K562 (cell line): ENCODE measurements around the gene NUP155. TPM values are rescaled to one million over a fixed set of nuclear protein-coding genes. Genes with fewer than 3 reads are reported as not detected.

Experiments
- COPS2 ChIP-seq: fragments of 450-650 bp; conservative IDR thresholded peaks from 2 replicates; pipeline ENCODE4 v1.6.1; 2016; ENCODE audit warnings: mild to moderate bottlenecking, moderate library complexity
- ERF ChIP-seq: fragments of 450-650 bp; formaldehyde crosslinking; IDR thresholded peaks from 2 replicates; pipeline ENCODE4 v1.4.0; 2020; ENCODE audit warnings: mild to moderate bottlenecking, mixed read lengths
- HDAC8 ChIP-seq: fragments of 450-650 bp; IDR thresholded peaks from 2 replicates; pipeline ENCODE4 v1.6.1; 2016; ENCODE audit warnings: mild to moderate bottlenecking, missing genetic modification characterization, moderate library complexity, missing compliant biosample characterization
- HNRNPUL1 ChIP-seq: fragments of 200-400 bp; formaldehyde crosslinking; IDR thresholded peaks from 2 replicates; pipeline ENCODE4 v1.6.1; 2017; ENCODE audit warnings: low read length
- MCM3 ChIP-seq: fragments of 450-650 bp; IDR thresholded peaks from 2 replicates; pipeline ENCODE4 v1.6.1; 2016
- MXI1 ChIP-seq: IDR thresholded peaks from 2 replicates; pipeline ENCODE4 v1.6.1; 2011; ENCODE audit warnings: low read depth, mild to moderate bottlenecking, improper control_type of control experiment, low read length
- TBP ChIP-seq: optimal IDR thresholded peaks from 2 replicates; pipeline ENCODE3; 2011; ENCODE audit warnings: low read depth, low read length, improper control_type of control experiment
- ZBTB49 ChIP-seq: sonication (generic); formaldehyde crosslinking; IDR thresholded peaks from 2 replicates; pipeline ENCODE4 v1.8.0; 2022; ENCODE audit warnings: missing genetic modification reagents, mild to moderate bottlenecking, borderline replicate concordance
- polyA plus RNA-seq, 8 experiments: library from polyadenylated mRNA; depleted of rRNA in 4 of 8; stranded (reverse) in 5 of 8; unstranded in 3 of 8; fragments of >200 nt; fragmentation: Nextera tagmentation in 2 of 8; fragmentation: Illumina TruSeq in 1 of 8; extraction: Ambion mirVana in 2 of 8; extraction: Trizol in 1 of 8; gene quantifications; 2 replicates each; pipeline versions ENCODE4 v1.2.1 to v1.2.3, GENCODE V29; 2011 to 2014; ENCODE audit warnings: inconsistent platforms in 1 of 8, missing spikeins in 1 of 8
- total RNA-seq, 7 experiments: library from RNA; depleted of rRNA in 6 of 7; stranded (reverse); fragments of >200 nt in 6 of 7; fragmentation: Illumina TruSeq in 2 of 7; extraction: Trizol in 2 of 7; gene quantifications; 2 replicates each; pipeline versions ENCODE4 v1.2.1 to v1.2.3, GENCODE V29; 2011 to 2021; ENCODE audit warnings: low replicate concordance in 1 of 7
- TF ChIP-seq, protein P1 (sequence below): fragments of 450-650 bp; IDR thresholded peaks from 2 replicates; pipeline ENCODE4 v1.6.1; 2017; ENCODE audit warnings: mild to moderate bottlenecking, moderate library complexity
- TF ChIP-seq, protein P2 (sequence below), 2 experiments: fragments of 450-650 bp in 1 of 2; IDR thresholded peaks; 2 replicates each; pipeline ENCODE4 v1.6.1; 2011 to 2017; ENCODE audit warnings: low read depth in 2 of 2, antibody characterized with exemption in 1 of 2, borderline replicate concordance in 1 of 2, low read length in 1 of 2, mild to moderate bottlenecking in 1 of 2, mixed read lengths in 1 of 2; ENCODE audit not compliant: control insufficient read depth in 1 of 2

Gene NUP155
- total and polyA plus RNA-seq, 9 of the 15 experiments (the other 6 are each of a cell fraction or from before 2014, with no cell fraction given): 39.3 to 130 (median 77.0) TPM

GRCh38 chr5:37370864-37371726 is at the start of gene NUP155 (continued):
- TF ChIP-seq COPS2: no peak
- no peak; the same call in 1 of the 2 replicates for TF ChIP-seq MCM3
- 0 out of 2 replicates have a peak, but pooled peaks have one; percentile 24 for TF ChIP-seq ERF (CRISPR knock-in tag)
- TF ChIP-seq, protein P1, sequence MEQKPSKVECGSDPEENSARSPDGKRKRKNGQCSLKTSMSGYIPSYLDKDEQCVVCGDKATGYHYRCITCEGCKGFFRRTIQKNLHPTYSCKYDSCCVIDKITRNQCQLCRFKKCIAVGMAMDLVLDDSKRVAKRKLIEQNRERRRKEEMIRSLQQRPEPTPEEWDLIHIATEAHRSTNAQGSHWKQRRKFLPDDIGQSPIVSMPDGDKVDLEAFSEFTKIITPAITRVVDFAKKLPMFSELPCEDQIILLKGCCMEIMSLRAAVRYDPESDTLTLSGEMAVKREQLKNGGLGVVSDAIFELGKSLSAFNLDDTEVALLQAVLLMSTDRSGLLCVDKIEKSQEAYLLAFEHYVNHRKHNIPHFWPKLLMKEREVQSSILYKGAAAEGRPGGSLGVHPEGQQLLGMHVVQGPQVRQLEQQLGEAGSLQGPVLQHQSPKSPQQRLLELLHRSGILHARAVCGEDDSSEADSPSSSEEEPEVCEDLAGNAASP: no peak
- TF ChIP-seq, protein P2, sequence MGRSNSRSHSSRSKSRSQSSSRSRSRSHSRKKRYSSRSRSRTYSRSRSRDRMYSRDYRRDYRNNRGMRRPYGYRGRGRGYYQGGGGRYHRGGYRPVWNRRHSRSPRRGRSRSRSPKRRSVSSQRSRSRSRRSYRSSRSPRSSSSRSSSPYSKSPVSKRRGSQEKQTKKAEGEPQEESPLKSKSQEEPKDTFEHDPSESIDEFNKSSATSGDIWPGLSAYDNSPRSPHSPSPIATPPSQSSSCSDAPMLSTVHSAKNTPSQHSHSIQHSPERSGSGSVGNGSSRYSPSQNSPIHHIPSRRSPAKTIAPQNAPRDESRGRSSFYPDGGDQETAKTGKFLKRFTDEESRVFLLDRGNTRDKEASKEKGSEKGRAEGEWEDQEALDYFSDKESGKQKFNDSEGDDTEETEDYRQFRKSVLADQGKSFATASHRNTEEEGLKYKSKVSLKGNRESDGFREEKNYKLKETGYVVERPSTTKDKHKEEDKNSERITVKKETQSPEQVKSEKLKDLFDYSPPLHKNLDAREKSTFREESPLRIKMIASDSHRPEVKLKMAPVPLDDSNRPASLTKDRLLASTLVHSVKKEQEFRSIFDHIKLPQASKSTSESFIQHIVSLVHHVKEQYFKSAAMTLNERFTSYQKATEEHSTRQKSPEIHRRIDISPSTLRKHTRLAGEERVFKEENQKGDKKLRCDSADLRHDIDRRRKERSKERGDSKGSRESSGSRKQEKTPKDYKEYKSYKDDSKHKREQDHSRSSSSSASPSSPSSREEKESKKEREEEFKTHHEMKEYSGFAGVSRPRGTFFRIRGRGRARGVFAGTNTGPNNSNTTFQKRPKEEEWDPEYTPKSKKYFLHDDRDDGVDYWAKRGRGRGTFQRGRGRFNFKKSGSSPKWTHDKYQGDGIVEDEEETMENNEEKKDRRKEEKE (IDR thresholded peaks at IDR 0.05; ENCODE audit: borderline replicate concordance in 1 of 2, control insufficient read depth in 1 of 2, low read depth in 2 of 2, low read length in 1 of 2): peak in 1 of 2 experiments; percentile 82; a peak in 1 of 4 replicates
- TF ChIP-seq HNRNPUL1: no peak
- no peak for TF ChIP-seq ZBTB49 (CRISPR knock-in tag)
- peak; percentile 44 for TF ChIP-seq MXI1
- peak; percentile 83 for TF ChIP-seq TBP
- no peak for TF ChIP-seq HDAC8 (tag)
